Cardiac fibroblast (primary cell): ENCODE data around the gene TIMM10.

Experiments used
- DNase-seq, 2 donors: peaks; one replicate each; pipeline versions ENCODE4 v3.0.0 to v3.0.0-alpha.2; 2010; ENCODE audit warnings: low read depth in 2 of 2
- H3K4me3 ChIP-seq, 2 donors: replicated peaks in 1 of 2; 1 replicate in 1 of 2; 2 replicates in 1 of 2; pipeline ENCODE4 v1.5.1; 2011; ENCODE audit warnings: low read depth in 2 of 2, low read length in 2 of 2, mild to moderate bottlenecking in 2 of 2, moderate library complexity in 1 of 2
- TF ChIP-seq, protein P1 (sequence below): IDR thresholded peaks from one replicate; pipeline ENCODE4 v1.5.1; 2011; ENCODE audit warnings: low read depth, mild to moderate bottlenecking, low read length, inconsistent platforms

The TIMM10 gene

DNA sequence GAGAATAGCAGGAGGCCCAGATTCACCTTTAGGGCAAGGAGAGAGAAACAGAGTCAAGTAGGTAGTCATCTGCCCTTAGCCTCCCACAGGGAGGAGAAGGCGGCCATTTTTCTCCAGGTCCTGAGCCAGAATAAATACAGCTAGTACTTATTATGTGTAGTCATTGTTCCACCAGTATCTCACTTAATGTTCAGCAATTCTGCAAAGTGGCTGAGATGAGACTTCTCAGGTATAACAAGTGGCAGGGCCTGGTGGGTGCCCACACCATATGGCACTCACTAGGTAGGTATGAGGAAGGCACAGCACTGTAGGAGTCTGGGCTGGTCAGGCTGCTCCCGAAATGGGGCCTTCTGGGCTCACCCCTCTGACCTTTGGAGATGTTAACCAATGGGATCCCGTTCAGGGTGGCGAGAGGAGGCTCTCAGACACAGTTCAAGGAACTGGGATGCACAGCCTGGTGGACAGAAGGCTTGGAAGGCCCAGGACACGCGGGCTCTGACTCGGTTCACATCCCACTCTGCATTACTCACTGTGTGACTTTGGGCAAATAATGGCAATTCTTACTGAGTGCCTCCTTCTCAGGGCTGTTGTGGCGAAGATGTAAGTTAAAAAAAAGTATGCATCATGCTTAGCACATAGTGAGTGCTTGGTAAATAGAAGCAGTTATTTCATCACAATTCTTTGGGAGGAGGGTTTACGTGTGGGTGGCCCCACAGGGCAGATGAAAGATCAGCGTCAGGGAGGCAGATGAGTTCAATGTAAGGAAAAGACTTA is 45.1 kb downstream of the TIMM10 start:
- no peak overlapping the region for H3K4me3 ChIP-seq
- peak in 1 of 2 donors; percentile 63 for DNase-seq
- TF ChIP-seq, protein P1, sequence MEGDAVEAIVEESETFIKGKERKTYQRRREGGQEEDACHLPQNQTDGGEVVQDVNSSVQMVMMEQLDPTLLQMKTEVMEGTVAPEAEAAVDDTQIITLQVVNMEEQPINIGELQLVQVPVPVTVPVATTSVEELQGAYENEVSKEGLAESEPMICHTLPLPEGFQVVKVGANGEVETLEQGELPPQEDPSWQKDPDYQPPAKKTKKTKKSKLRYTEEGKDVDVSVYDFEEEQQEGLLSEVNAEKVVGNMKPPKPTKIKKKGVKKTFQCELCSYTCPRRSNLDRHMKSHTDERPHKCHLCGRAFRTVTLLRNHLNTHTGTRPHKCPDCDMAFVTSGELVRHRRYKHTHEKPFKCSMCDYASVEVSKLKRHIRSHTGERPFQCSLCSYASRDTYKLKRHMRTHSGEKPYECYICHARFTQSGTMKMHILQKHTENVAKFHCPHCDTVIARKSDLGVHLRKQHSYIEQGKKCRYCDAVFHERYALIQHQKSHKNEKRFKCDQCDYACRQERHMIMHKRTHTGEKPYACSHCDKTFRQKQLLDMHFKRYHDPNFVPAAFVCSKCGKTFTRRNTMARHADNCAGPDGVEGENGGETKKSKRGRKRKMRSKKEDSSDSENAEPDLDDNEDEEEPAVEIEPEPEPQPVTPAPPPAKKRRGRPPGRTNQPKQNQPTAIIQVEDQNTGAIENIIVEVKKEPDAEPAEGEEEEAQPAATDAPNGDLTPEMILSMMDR: no peak

DNA sequence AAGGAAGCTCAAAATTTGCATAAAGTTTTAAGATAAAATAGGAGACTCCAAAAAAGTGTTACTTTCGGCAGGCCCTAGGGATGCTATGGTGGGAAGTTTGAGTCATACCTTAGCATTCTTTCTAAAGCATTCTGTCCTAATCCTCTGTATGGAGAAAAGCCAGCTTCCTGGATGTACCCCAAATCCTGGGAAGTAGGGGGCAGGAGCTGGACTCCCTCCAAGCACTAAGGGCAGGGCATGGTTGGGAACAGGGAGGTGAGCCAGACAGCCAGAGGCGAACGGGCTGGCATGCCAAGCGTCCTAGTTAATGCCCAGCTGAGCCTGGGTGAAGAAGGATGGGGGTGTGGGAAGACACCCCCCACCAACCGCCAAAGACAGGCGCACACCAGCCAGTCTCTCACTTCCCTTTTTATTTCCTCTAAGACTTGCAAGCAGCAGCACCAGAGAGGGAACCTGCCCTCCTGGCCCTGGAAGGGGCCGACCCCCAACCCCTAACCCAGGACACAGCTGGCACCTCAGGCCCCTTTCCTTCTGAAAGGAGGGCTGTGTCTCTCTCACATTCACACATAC is 46.3 kb downstream of the TIMM10 start:
- no peak for DNase-seq
- TF ChIP-seq, protein P1: no peak
- H3K4me3 ChIP-seq: no peak overlapping the region

DNA sequence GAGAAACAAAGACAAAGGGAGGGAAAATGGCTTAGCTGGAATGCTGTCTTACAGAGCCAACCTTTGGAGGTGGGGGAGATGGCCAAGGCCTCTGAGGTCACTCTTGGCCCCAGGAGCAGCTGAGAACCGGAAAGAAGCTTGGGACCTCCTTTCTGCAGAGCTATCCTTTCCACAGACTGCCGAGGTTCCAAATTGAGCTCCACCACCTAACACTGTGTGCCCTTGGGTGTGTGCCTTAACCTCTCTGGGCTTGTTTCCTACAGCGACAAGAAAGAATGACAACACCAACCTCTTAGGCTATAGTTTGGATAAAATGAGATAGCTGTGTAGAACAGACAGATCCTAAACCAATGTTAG is 47.0 kb downstream of the TIMM10 start:
- no peak overlapping the region for H3K4me3 ChIP-seq
- TF ChIP-seq, protein P1: no peak
- DNase-seq: no peak

DNA sequence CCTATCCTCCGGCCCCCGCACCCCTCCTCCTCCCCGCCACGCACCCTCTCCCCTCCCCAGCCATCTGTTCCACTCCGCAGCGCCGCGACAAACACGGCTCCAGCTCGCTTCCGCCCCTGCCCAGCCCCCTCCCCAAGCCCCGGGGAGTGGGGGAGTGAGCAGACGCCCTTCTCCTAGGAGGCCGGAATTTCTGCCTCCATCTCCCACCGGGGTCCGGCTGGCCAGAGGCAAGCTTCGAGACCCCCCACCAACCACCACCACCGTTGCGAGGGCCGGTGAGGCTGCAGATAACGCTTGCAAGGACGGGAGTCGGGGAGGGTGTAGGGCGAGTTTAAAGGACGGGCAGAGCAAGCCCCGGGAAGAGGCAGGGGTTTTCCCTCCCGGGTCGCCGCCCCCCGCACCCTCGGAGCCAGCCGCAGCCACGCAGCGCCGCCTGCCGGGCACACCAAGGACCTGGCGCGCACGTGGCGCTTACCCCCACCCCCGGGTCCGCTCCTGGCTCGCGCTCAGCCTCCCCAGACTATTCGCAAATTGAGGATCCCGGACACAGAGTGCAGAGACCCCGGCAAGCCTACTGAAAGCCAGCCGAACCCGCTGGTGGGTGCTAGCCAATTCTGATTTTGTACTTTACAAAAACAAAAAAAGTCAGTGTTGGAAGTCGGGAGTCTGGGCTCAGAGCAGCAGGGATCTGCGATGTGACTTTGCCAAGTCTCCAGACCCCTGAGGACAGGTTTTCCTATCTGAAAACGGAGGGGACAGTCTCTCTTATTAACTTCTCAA is 47.6 kb downstream of the TIMM10 start:
- TF ChIP-seq, protein P1: peak; percentile 42
- peak; percentile 35 to 41 for DNase-seq
- peak overlapping the region; percentile 37 to 46 for H3K4me3 ChIP-seq

DNA sequence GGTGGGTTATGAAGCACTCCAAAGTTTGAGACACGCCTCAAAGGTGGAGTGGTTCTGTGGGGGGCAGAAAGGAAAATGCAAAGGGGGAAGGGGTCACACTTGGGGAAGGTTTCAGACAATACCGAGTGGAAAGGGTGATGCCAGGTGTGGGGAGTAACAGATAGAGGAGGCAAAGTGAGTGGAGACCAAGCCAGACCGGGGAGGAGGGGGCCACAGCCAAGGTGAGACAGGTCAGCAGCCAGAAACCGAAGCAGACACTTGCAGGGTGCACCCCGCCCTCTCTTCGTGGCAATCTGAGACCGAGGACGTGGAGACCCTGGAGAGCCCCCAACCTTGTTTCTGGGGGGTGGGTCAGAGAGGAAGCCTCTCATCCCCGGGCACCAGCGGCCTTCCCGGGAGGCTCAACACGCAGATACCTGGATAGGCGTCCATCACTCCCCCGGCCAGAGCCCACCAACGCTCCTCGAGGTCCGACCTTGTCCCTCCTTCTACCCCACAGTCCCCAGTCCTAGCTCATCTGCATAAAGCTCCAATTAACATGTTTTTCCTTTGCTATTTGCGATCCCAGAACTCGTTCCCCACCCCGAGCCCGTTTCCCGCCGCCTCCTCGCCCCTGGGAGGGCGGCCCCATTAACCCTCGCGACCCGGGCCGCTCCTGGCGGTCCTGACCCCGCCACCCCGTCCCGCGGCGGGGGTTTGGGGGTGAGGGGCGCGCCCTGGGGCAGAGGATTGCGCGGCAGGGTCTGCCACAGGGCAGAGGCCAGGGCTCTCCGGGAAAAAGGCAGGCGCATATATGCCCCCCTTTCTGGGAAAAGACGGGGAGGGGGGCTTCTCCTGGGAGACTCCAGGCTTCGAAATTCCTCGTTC is 48.4 kb downstream of the TIMM10 start:
- TF ChIP-seq, protein P1: no peak
- peak overlapping the region in 1 of 2 donors; percentile 46 for H3K4me3 ChIP-seq
- no peak for DNase-seq

DNA sequence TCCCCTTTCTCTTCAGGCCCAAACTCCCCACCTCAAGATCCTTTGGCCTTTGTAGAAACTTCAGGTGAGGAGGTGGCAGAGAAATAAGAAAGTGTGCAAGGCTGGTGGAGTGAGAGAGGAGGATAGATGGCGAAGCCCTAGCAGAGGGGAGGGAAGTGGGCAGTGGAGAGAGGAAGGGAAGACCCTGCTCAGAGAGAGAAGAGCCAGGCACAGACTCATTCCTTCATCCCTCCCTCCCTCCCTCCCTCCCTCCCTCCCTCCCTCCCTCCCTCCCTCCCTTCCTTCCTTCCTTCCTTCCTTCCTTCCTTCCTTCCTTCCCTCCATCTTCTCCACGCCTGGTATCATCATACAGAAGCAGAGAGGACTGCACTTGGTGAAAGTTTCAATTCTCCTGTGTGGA is 49.2 kb downstream of the TIMM10 start:
- no peak for DNase-seq
- TF ChIP-seq, protein P1: no peak
- no peak overlapping the region for H3K4me3 ChIP-seq
